Testis (tissue), 2 donors: ENCODE results near the gene MRPL10.

Source experiments
- POLR2A ChIP-seq: fragments of 450-650 bp; IDR thresholded peaks from one replicate; pipeline ENCODE4 v1.6.1; 2017; ENCODE audit warnings: antibody characterized with exemption, mild to moderate bottlenecking, moderate library complexity
- TF ChIP-seq, protein P1 (sequence below), 3 experiments: fragments of 450-650 bp in 2 of 3; fragments of 200-600 bp in 1 of 3; sonication (generic) in 1 of 3; IDR thresholded peaks; one replicate each; pipeline ENCODE4 v1.5.1; 2016 to 2019; ENCODE audit warnings: antibody characterized with exemption in 3 of 3, mild to moderate bottlenecking in 2 of 3, moderate library complexity in 1 of 3

DNA sequence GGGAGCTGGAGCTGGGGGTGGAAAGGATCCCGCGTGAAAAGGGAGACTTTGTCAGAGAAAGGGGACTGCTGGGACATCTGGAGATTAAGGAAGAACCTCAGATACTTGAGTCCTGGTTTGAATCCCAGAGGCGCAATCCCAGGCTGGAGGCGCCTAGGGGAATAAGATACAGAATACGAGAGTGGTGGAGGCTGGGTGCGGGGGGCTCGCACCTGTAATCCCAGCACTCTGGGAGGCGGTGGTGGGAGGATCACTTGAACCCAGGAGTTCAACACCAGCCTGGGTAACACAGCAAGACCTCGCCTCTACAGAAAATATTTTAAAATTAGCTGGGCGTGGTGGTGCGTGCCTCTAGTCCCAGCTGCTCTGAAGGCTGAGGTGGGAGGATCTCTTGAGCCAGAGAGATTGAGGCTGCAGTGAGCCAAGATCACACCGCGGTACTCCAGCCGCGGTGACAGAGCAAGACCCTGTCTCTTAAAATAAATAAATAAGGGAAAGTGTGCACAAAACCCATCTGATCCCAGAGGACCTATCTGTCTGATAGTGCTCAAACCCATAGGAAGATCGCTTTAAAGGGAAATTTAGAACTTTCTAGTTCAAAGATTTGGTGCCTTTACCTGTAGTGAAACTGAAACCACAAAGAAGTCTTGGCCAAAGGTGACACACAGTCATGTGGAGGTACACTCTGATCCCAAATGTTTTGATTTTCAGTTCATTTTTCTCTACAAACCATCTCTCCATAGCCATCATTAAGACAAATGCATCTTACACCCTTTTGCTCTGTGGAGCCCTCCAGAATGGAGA is 10.3 kb upstream of the MRPL10 start:
- TF ChIP-seq, protein P1, sequence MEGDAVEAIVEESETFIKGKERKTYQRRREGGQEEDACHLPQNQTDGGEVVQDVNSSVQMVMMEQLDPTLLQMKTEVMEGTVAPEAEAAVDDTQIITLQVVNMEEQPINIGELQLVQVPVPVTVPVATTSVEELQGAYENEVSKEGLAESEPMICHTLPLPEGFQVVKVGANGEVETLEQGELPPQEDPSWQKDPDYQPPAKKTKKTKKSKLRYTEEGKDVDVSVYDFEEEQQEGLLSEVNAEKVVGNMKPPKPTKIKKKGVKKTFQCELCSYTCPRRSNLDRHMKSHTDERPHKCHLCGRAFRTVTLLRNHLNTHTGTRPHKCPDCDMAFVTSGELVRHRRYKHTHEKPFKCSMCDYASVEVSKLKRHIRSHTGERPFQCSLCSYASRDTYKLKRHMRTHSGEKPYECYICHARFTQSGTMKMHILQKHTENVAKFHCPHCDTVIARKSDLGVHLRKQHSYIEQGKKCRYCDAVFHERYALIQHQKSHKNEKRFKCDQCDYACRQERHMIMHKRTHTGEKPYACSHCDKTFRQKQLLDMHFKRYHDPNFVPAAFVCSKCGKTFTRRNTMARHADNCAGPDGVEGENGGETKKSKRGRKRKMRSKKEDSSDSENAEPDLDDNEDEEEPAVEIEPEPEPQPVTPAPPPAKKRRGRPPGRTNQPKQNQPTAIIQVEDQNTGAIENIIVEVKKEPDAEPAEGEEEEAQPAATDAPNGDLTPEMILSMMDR (IDR thresholded peaks at IDR 0.05): no peak
- no peak for TF ChIP-seq POLR2A
